Activated T-helper 1 cell treated with anti-CD3 and anti-CD28 coated beads, Interleukin-12 subunit alpha, Interleukin-12 subunit beta, Interleukin-2, Interleukin-4 antibody, amounts not matched to agents 30 ng/mL and 10 ng/mL and 1 ng/mL, durations not matched to agents 14 hours and 24 hours and 36 hours (primary cell): ENCODE results near the gene TCF4. TPM values are rescaled to one million over a fixed set of nuclear protein-coding genes. Genes with fewer than 3 reads are reported as not detected.

Experiments used
- DNase-seq: peaks from one replicate; pipeline ENCODE4 v3.0.0; 2021; ENCODE audit warnings: low spot score
- H3K27ac Mint-ChIP-seq: one replicate; pipeline ENCODE4 v1.8.0; 2021; ENCODE audit warnings: mild to moderate bottlenecking, mixed read lengths
- H3K27me3 Mint-ChIP-seq: one replicate; pipeline ENCODE4 v1.8.0; 2022; ENCODE audit warnings: mild to moderate bottlenecking, moderate library complexity, mixed read lengths; ENCODE audit not compliant: insufficient read depth
- H3K36me3 Mint-ChIP-seq: one replicate; pipeline ENCODE4 v1.8.0; 2021; ENCODE audit warnings: low read depth, mixed read lengths
- H3K4me1 Mint-ChIP-seq: one replicate; pipeline ENCODE4 v1.8.0; 2021; ENCODE audit warnings: low read depth, mixed read lengths
- H3K4me3 Mint-ChIP-seq: one replicate; pipeline ENCODE4 v1.8.0; 2021; ENCODE audit warnings: mild to moderate bottlenecking, moderate library complexity, mixed read lengths
- H3K9me3 Mint-ChIP-seq: one replicate; pipeline ENCODE4 v1.8.0; 2021; ENCODE audit warnings: mixed read lengths
- intact Hi-C: fragments of 100-400 bp; cut with micrococcal nuclease; formaldehyde crosslinking; loops from one replicate; pipeline ENCODE4 v1.15.1; 2024
- total RNA-seq: library from RNA; stranded (reverse); gene quantifications from 2 replicates; pipeline ENCODE4 v1.2.3, GENCODE V29; 2022

TCF4 gene
- total RNA-seq, 1 donor from 2014 or later, result 1.8 TPM

GRCh38 chr18:55486936-55487335 lies 101.1 kb downstream of the TCF4 start:
- no peak overlapping the region for H3K4me3 Mint-ChIP-seq
- H3K27me3 Mint-ChIP-seq, result peaks cover 13% of the 10 kb centered on the region

GRCh38 chr18:55485666-55486065 lies 102.3 kb downstream of the TCF4 start:
- H3K4me3 Mint-ChIP-seq, result no peak overlapping the region
- H3K4me1 Mint-ChIP-seq, result peaks cover 9% of the 10 kb centered on the region
- intact Hi-C loops, result loop anchor here (5.0 to 10.0 kb wide), 3 partner anchors 68 to 771 kb away; no protein-coding TSS in a partner anchor
- no peaks in the 10 kb centered on the region for H3K9me3 Mint-ChIP-seq
- no peaks in the 10 kb centered on the region for H3K36me3 Mint-ChIP-seq
- peaks cover 8% of the 10 kb centered on the region for H3K27me3 Mint-ChIP-seq
- no peak for DNase-seq
- no peak overlapping the region for H3K27ac Mint-ChIP-seq

More at GRCh38 chr18:55486936-55487335, 101.1 kb downstream of the TCF4 start:
- Mint-ChIP-seq H3K36me3 (no peaks in the 10 kb centered on the region), H3K9me3 (no peaks in the 10 kb centered on the region), H3K27ac (no peak overlapping the region), H3K4me1 (peaks cover 9% of the 10 kb centered on the region)
- no peak for DNase-seq
- intact Hi-C loops, result loop anchor here (5.0 to 10.0 kb wide), 3 partner anchors 70 to 772 kb away; no protein-coding TSS in a partner anchor

GRCh38 chr18:55484773-55485172 lies 103.2 kb downstream of the TCF4 start:
- Mint-ChIP-seq H3K27me3 (peaks cover 8% of the 10 kb centered on the region), H3K27ac (no peak overlapping the region), H3K4me3 (no peak overlapping the region), H3K36me3 (no peaks in the 10 kb centered on the region), H3K9me3 (no peaks in the 10 kb centered on the region), H3K4me1 (peaks cover 7% of the 10 kb centered on the region)
- no peak for DNase-seq
- intact Hi-C loops, result loop anchor here (5.0 to 10.0 kb wide), 3 partner anchors 67 to 770 kb away; no protein-coding TSS in a partner anchor

GRCh38 chr18:55483266-55483871 lies 104.6 kb downstream of the TCF4 start:
- Mint-ChIP-seq H3K4me3 (no peak overlapping the region), H3K36me3 (no peaks in the 10 kb centered on the region), H3K4me1 (no peaks in the 10 kb centered on the region), H3K9me3 (no peaks in the 10 kb centered on the region), H3K27me3 (peaks cover 8% of the 10 kb centered on the region), H3K27ac (no peak overlapping the region)
- DNase-seq, result no peak
- intact Hi-C loops, result loop anchor here (10.0 kb wide), 1 partner anchor 769 kb away; no protein-coding TSS in a partner anchor

GRCh38 chr18:55479656-55480420 lies 108.2 kb downstream of the TCF4 start:
- no peaks in the 10 kb centered on the region for H3K36me3 Mint-ChIP-seq
- no peak for DNase-seq
- intact Hi-C loops, result loop anchor here (10.0 kb wide), 1 partner anchor 765 kb away; no protein-coding TSS in a partner anchor
- H3K27me3 Mint-ChIP-seq, result no peaks in the 10 kb centered on the region
- peaks cover 13% of the 10 kb centered on the region for H3K4me1 Mint-ChIP-seq
- no peak overlapping the region for H3K4me3 Mint-ChIP-seq
- no peaks in the 10 kb centered on the region for H3K9me3 Mint-ChIP-seq
- H3K27ac Mint-ChIP-seq, result no peak overlapping the region

- peaks cover 6% of the 10 kb centered on the region for H3K27me3 Mint-ChIP-seq
- H3K4me1 Mint-ChIP-seq, result peaks cover 13% of the 10 kb centered on the region
- no peaks in the 10 kb centered on the region for H3K36me3 Mint-ChIP-seq
- DNase-seq, result no peak
- H3K9me3 Mint-ChIP-seq, result no peaks in the 10 kb centered on the region
- H3K27ac Mint-ChIP-seq, result peak overlapping the region; percentile 83
- H3K4me3 Mint-ChIP-seq, result peak overlapping the region; percentile 87
- intact Hi-C loops, result loop anchor here (2.0 kb wide), 1 partner anchor 55 kb away; no protein-coding TSS in a partner anchor
These were observed 110.0 kb downstream of the TCF4 start for GRCh38 chr18:55477860-55478581.

GRCh38 chr18:55477499-55477859 lies 110.5 kb downstream of the TCF4 start:
- Mint-ChIP-seq H3K36me3 (no peaks in the 10 kb centered on the region), H3K4me1 (peaks cover 13% of the 10 kb centered on the region), H3K27ac (peak overlapping the region; percentile 83), H3K9me3 (no peaks in the 10 kb centered on the region), H3K4me3 (peak overlapping the region; percentile 87), H3K27me3 (peaks cover 6% of the 10 kb centered on the region)
- peak; percentile 8 for DNase-seq
- intact Hi-C loops, result loop anchor here (2.0 kb wide), 1 partner anchor 55 kb away; no protein-coding TSS in a partner anchor

- no peaks in the 10 kb centered on the region for H3K36me3 Mint-ChIP-seq
- DNase-seq, result no peak
- H3K27me3 Mint-ChIP-seq, result peaks cover 6% of the 10 kb centered on the region
- H3K4me3 Mint-ChIP-seq, result no peak overlapping the region
- intact Hi-C loops, result loop anchor here (2.0 kb wide), 1 partner anchor 53 kb away; no protein-coding TSS in a partner anchor
- H3K27ac Mint-ChIP-seq, result no peak overlapping the region
- H3K4me1 Mint-ChIP-seq, result peaks cover 13% of the 10 kb centered on the region
- H3K9me3 Mint-ChIP-seq, result no peaks in the 10 kb centered on the region
These were observed 112.1 kb downstream of the TCF4 start for GRCh38 chr18:55475916-55476315.

GRCh38 chr18:55475467-55475866 lies 112.5 kb downstream of the TCF4 start:
- no peaks in the 10 kb centered on the region for H3K36me3 Mint-ChIP-seq
- peaks cover 13% of the 10 kb centered on the region for H3K4me1 Mint-ChIP-seq
- no peaks in the 10 kb centered on the region for H3K9me3 Mint-ChIP-seq
- H3K27ac Mint-ChIP-seq, result no peak overlapping the region
- H3K27me3 Mint-ChIP-seq, result peaks cover 6% of the 10 kb centered on the region
- no peak for DNase-seq
- intact Hi-C loops, result no loop called here
- no peak overlapping the region for H3K4me3 Mint-ChIP-seq

GRCh38 chr18:55473560-55473959 lies 114.4 kb downstream of the TCF4 start:
- H3K27me3 Mint-ChIP-seq, result peaks cover 6% of the 10 kb centered on the region

GRCh38 chr18:55473058-55473457 lies 114.9 kb downstream of the TCF4 start:
- intact Hi-C loops, result no loop called here
- no peak overlapping the region for H3K27ac Mint-ChIP-seq
- no peak overlapping the region for H3K4me3 Mint-ChIP-seq
- H3K36me3 Mint-ChIP-seq, result no peaks in the 10 kb centered on the region
- H3K27me3 Mint-ChIP-seq, result peaks cover 6% of the 10 kb centered on the region
- DNase-seq, result no peak
- peaks cover 13% of the 10 kb centered on the region for H3K4me1 Mint-ChIP-seq
- H3K9me3 Mint-ChIP-seq, result no peaks in the 10 kb centered on the region

More at GRCh38 chr18:55473560-55473959, 114.4 kb downstream of the TCF4 start:
- H3K27ac Mint-ChIP-seq, result no peak overlapping the region
- H3K4me3 Mint-ChIP-seq, result no peak overlapping the region
- no peaks in the 10 kb centered on the region for H3K36me3 Mint-ChIP-seq
- intact Hi-C loops, result no loop called here
- H3K4me1 Mint-ChIP-seq, result peaks cover 13% of the 10 kb centered on the region
- DNase-seq, result no peak
- H3K9me3 Mint-ChIP-seq, result no peaks in the 10 kb centered on the region

- intact Hi-C loops, result no loop called here
- H3K27me3 Mint-ChIP-seq, result peaks cover 6% of the 10 kb centered on the region
- H3K9me3 Mint-ChIP-seq, result no peaks in the 10 kb centered on the region
- no peak overlapping the region for H3K4me3 Mint-ChIP-seq
- no peaks in the 10 kb centered on the region for H3K36me3 Mint-ChIP-seq
- no peaks in the 10 kb centered on the region for H3K4me1 Mint-ChIP-seq
- no peak for DNase-seq
- H3K27ac Mint-ChIP-seq, result no peak overlapping the region
These were observed 117.2 kb downstream of the TCF4 start for GRCh38 chr18:55470826-55471225.
